ENCODE data around the gene CLDN20.
"Not testable (repeated sequence)": the region's sequence is repeated elsewhere in the genome, so short reads cannot be mapped to it uniquely, and the experiment has no call there.

Gene CLDN20

DNA sequence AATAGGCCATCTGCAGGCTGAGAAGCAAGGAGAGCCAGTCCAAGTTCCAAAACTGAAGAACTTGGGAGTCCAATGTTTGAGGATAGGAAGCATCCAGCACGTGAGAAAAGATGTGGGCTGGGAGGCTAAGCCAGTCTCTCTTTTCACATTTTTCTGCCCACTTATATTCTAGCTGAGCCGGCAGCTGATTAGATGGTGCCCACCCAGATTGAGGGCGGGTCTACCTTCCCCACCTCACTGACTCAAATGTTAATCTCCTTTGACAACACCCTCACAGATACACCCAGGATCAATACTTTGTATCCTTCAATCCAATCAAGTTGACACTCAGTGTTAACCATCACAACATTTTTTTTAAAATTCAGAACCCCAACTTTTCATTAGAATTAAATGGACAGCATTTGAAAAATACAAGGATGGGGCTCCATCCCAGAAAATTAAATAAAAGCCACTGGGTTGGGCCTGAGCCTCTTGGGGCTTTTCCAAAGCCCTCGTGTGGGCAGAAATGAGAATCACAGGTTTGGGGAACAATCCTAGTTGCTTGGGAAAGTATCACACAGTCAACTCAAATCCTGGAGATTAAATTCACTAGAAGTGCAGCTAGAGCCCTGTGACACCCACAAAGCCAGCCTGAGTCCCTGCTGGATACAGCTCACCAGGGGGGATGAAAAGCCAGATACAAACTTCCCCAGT is 2.2 kb downstream of the CLDN20 start:
- Histone ChIP-seq H3K36me3 (ENCODE audit: control insufficient read depth, insufficient read depth, low read length) (peaks cover 8% of the 10 kb centered on the region), H3K4me3 (ENCODE audit: insufficient read depth, low read depth, low read length, poor library complexity, severe bottlenecking) (no peak overlapping the region), H3K27me3 (replicated peaks; ENCODE audit: control insufficient read depth, insufficient read depth, low read length, poor library complexity, severe bottlenecking) (no peaks in the 10 kb centered on the region), H3K9me3 (ENCODE audit: control insufficient read depth, low read length) (no peaks in the 10 kb centered on the region), H3K27ac (ENCODE audit: insufficient read depth, low read length, poor library complexity, severe bottlenecking) (no peak overlapping the region), H3K4me1 (ENCODE audit: control insufficient read depth, insufficient read depth, low read length, poor library complexity, severe bottlenecking) (no peaks in the 10 kb centered on the region)
- DNase-seq: no peak

DNA sequence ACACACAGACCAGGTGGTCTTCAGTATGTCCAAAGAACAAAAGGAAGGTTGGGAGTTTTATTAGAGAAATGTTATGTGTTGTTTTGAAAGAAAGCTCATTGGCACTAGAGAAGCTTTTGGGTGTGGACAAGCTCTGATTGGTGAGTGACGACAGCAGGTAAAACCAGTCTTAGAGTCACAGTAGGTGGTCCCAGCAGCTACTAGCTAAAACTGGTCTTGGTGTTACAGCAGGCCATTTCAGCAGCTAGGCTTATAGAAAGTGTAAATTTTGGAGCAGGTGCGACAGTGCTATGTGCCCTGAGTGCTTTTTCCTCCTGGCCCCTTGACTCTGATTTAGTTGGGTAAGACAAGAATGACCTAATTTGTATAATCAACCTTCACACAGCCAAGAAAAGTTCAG is 3.6 kb downstream of the CLDN20 start:
- Histone ChIP-seq H3K4me3 (ENCODE audit: insufficient read depth, low read depth, low read length, poor library complexity, severe bottlenecking) (no peak overlapping the region), H3K27me3 (replicated peaks; ENCODE audit: control insufficient read depth, insufficient read depth, low read length, poor library complexity, severe bottlenecking) (no peaks in the 10 kb centered on the region), H3K36me3 (ENCODE audit: control insufficient read depth, insufficient read depth, low read length) (peaks cover 6% of the 10 kb centered on the region), H3K4me1 (ENCODE audit: control insufficient read depth, insufficient read depth, low read length, poor library complexity, severe bottlenecking) (no peaks in the 10 kb centered on the region), H3K27ac (ENCODE audit: insufficient read depth, low read length, poor library complexity, severe bottlenecking) (no peak overlapping the region), H3K9me3 (ENCODE audit: control insufficient read depth, low read length) (no peaks in the 10 kb centered on the region)
- no peak for DNase-seq

DNA sequence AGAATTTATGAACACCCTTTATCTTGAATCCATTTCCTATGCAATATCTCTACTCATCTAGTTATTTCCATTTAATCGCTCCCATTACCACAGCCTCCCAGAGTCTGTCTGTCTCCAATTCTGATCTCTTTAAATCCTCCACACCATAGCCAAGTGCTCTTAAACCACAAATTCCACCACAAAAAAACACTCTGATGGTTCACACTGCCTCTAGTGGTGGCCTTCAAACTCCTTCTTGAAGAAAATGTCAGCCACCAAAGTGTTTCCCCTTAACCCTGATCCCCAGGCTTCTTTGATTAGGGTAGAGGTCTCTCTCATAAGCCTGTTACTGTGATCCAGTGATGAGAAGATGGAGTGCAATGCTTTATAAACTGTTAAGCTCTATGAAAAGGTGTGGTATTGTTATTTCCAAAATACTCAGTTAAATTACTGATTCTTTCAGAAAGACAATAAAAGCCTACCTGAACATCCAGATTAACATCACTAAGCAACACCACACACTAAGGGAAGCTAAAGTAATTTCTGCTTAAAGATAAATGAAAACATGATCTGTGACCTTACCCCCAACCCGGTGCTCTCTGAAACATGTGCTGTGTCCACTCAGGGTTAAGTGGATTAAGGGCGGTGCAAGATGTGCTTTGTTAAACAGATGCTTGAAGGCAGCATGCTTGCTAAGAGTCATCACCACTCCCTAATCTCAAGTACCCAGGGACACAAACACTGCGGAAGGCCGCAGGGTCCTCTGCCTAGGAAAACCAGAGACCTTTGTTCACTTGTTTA is 4.5 kb downstream of the CLDN20 start:
- not testable (repeated sequence) for H3K9me3 ChIP-seq (ENCODE audit: control insufficient read depth, low read length); H3K4me3 ChIP-seq (ENCODE audit: insufficient read depth, low read depth, low read length, poor library complexity, severe bottlenecking); H3K36me3 ChIP-seq (ENCODE audit: control insufficient read depth, insufficient read depth, low read length); H3K4me1 ChIP-seq (ENCODE audit: control insufficient read depth, insufficient read depth, low read length, poor library complexity, severe bottlenecking); DNase-seq; H3K27me3 ChIP-seq (replicated peaks; ENCODE audit: control insufficient read depth, insufficient read depth, low read length, poor library complexity, severe bottlenecking); H3K27ac ChIP-seq (ENCODE audit: insufficient read depth, low read length, poor library complexity, severe bottlenecking)

GRCh38 chr6:155269765-155270164 is 6.0 kb downstream of the CLDN20 start:
- Histone ChIP-seq H3K4me1 (ENCODE audit: control insufficient read depth, insufficient read depth, low read length, poor library complexity, severe bottlenecking) (no peaks in the 10 kb centered on the region), H3K27ac (ENCODE audit: insufficient read depth, low read length, poor library complexity, severe bottlenecking) (no peak overlapping the region), H3K4me3 (ENCODE audit: insufficient read depth, low read depth, low read length, poor library complexity, severe bottlenecking) (no peak overlapping the region), H3K36me3 (ENCODE audit: control insufficient read depth, insufficient read depth, low read length) (peaks cover 8% of the 10 kb centered on the region), H3K9me3 (ENCODE audit: control insufficient read depth, low read length) (no peaks in the 10 kb centered on the region), H3K27me3 (replicated peaks; ENCODE audit: control insufficient read depth, insufficient read depth, low read length, poor library complexity, severe bottlenecking) (no peaks in the 10 kb centered on the region)
- DNase-seq: no peak

- DNase-seq: no peak
- Histone ChIP-seq H3K4me1 (ENCODE audit: control insufficient read depth, insufficient read depth, low read length, poor library complexity, severe bottlenecking) (no peaks in the 10 kb centered on the region), H3K36me3 (ENCODE audit: control insufficient read depth, insufficient read depth, low read length) (peaks cover 11% of the 10 kb centered on the region)
Measured at GRCh38 chr6:155270561-155271091, 6.8 kb downstream of the CLDN20 start.

DNA sequence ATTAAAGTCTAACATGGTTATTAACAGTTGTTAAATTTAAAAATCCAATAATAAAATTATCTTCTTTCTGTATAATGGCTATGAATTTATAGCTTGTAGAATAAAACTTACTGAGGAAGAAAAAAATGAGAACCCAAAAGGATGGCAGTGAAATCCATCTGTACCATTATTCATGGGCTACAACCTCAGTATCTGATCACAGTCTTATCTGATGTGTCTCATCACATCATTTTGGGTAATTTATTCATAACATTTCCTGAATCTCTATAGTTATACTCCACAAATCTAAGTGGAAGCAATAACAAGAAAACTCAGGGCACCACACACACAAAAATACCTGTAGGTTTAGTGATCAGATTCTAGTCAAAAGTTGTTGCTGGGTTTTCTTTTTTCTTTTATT is 7.3 kb downstream of the CLDN20 start:
- Histone ChIP-seq H3K4me3 (ENCODE audit: insufficient read depth, low read depth, low read length, poor library complexity, severe bottlenecking) (no peak overlapping the region), H3K9me3 (ENCODE audit: control insufficient read depth, low read length) (no peaks in the 10 kb centered on the region), H3K27ac (ENCODE audit: insufficient read depth, low read length, poor library complexity, severe bottlenecking) (no peak overlapping the region), H3K27me3 (replicated peaks; ENCODE audit: control insufficient read depth, insufficient read depth, low read length, poor library complexity, severe bottlenecking) (no peaks in the 10 kb centered on the region), H3K36me3 (ENCODE audit: control insufficient read depth, insufficient read depth, low read length) (peaks cover 11% of the 10 kb centered on the region), H3K4me1 (ENCODE audit: control insufficient read depth, insufficient read depth, low read length, poor library complexity, severe bottlenecking) (no peaks in the 10 kb centered on the region)
- no peak for DNase-seq

More at GRCh38 chr6:155270561-155271091, 6.8 kb downstream of the CLDN20 start:
- H3K9me3 ChIP-seq (ENCODE audit: control insufficient read depth, low read length): no peaks in the 10 kb centered on the region
- no peak overlapping the region for H3K4me3 ChIP-seq (ENCODE audit: insufficient read depth, low read depth, low read length, poor library complexity, severe bottlenecking)
- H3K27ac ChIP-seq (ENCODE audit: insufficient read depth, low read length, poor library complexity, severe bottlenecking): no peak overlapping the region
- H3K27me3 ChIP-seq (replicated peaks; ENCODE audit: control insufficient read depth, insufficient read depth, low read length, poor library complexity, severe bottlenecking): no peaks in the 10 kb centered on the region

DNA sequence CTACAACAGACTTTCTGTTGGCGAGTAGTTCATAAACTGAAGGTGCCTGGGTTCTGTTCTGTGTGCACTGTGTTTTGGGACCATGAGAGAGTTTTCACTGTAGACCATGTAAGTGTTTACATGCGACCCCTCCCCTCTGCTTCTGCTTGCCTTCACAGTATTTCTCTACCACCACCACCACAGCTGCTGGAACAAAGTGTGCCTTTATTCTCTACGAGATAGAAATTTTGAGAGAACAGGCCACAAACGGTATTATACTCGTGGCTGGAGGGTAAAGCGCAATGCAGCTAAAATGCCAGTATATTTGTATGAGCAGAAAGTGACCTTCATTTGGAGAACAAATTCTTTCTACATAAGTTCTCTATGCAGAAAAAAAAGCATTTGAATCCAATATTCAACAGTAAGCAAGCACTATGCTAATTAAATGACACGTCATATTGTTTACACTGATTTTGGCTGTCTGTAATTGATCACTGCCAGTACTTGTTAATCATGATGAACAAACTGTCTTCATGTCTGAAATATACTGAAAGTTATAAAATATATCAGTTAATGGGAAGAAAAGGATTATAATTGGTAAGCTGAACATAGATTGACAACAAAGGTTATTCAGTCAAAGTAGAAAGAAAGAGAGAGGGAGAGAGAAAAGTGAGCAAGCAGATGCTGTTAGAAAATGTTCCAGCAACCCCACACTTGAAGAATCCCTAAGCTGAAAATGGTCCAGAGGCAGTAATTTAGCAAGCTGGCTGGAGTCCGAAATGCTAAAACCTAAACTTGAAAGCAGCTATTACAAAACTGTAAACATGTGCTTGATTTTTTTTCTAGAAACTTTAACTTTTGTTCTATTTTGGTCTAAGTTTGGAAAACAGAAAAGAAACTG is 8.8 kb downstream of the CLDN20 start:
- Histone ChIP-seq H3K4me3 (ENCODE audit: insufficient read depth, low read depth, low read length, poor library complexity, severe bottlenecking) (no peak overlapping the region), H3K4me1 (ENCODE audit: control insufficient read depth, insufficient read depth, low read length, poor library complexity, severe bottlenecking) (no peaks in the 10 kb centered on the region), H3K9me3 (ENCODE audit: control insufficient read depth, low read length) (no peaks in the 10 kb centered on the region), H3K36me3 (ENCODE audit: control insufficient read depth, insufficient read depth, low read length) (peaks cover 11% of the 10 kb centered on the region), H3K27ac (ENCODE audit: insufficient read depth, low read length, poor library complexity, severe bottlenecking) (no peak overlapping the region), H3K27me3 (replicated peaks; ENCODE audit: control insufficient read depth, insufficient read depth, low read length, poor library complexity, severe bottlenecking) (no peaks in the 10 kb centered on the region)
- DNase-seq: no peak

- DNase-seq: no peak
- Histone ChIP-seq H3K27me3 (replicated peaks; ENCODE audit: control insufficient read depth, insufficient read depth, low read length, poor library complexity, severe bottlenecking) (no peaks in the 10 kb centered on the region), H3K9me3 (ENCODE audit: control insufficient read depth, low read length) (no peaks in the 10 kb centered on the region), H3K4me1 (ENCODE audit: control insufficient read depth, insufficient read depth, low read length, poor library complexity, severe bottlenecking) (no peaks in the 10 kb centered on the region), H3K4me3 (ENCODE audit: insufficient read depth, low read depth, low read length, poor library complexity, severe bottlenecking) (no peak overlapping the region), H3K36me3 (ENCODE audit: control insufficient read depth, insufficient read depth, low read length) (peaks cover 11% of the 10 kb centered on the region), H3K27ac (ENCODE audit: insufficient read depth, low read length, poor library complexity, severe bottlenecking) (no peak overlapping the region)
Measured at GRCh38 chr6:155273431-155273830, 9.6 kb downstream of the CLDN20 start.

DNA sequence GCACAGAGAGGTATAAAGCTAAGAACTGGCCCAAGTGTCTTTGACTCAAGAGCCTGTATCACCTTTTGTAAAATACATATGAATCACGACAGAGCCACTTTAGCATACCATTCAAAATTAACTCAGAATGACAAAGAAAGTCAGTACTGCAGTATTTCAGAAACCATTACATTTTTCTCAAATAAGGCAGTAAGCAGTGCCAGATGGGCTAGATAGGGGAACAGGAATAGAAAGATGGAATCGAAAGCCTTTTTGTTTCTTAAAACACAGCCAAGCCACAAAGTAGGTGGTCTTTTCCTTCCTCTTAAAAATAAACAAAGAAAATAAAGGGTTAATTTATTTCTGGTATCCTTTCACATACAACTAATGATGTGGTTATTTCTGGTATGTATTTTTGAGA is 10.3 kb downstream of the CLDN20 start:
- no peaks in the 10 kb centered on the region for H3K4me1 ChIP-seq (ENCODE audit: control insufficient read depth, insufficient read depth, low read length, poor library complexity, severe bottlenecking)
- H3K4me3 ChIP-seq (ENCODE audit: insufficient read depth, low read depth, low read length, poor library complexity, severe bottlenecking): no peak overlapping the region
- H3K9me3 ChIP-seq (ENCODE audit: control insufficient read depth, low read length): no peaks in the 10 kb centered on the region
- DNase-seq: no peak
- no peaks in the 10 kb centered on the region for H3K27me3 ChIP-seq (replicated peaks; ENCODE audit: control insufficient read depth, insufficient read depth, low read length, poor library complexity, severe bottlenecking)
- no peak overlapping the region for H3K27ac ChIP-seq (ENCODE audit: insufficient read depth, low read length, poor library complexity, severe bottlenecking)
- peaks cover 11% of the 10 kb centered on the region for H3K36me3 ChIP-seq (ENCODE audit: control insufficient read depth, insufficient read depth, low read length)
